Stimulated activated CD4-positive, alpha-beta T cell treated with anti-CD3 and anti-CD28 coated beads, TNF-alpha, amount 100 ng/mL, for 48 hours (primary cell): Measurements from ENCODE around the gene PACS1.
A peak's percentile ranks its signal among the peaks of the same experiment; 100 is the strongest.
"Not testable (repeated sequence)": the region's sequence is repeated elsewhere in the genome, so short reads cannot be mapped to it uniquely, and the experiment has no call there.

Experiments
- DNase-seq, 3 donors: peaks; one replicate each; pipeline ENCODE4 v3.0.0-alpha.2; 2020; ENCODE audit warnings: low read depth in 3 of 3

The PACS1 gene

GRCh38 chr11:66069715-66070603, at the start of gene PACS1:
Gene PACS1 (plus strand): TSS chr11:66070272. CDS start chr11:66070487, 215 bp downstream.
- peak in 2 of 3 donors; percentile 36 to 72 for DNase-seq

GRCh38 chr11:66020618-66021357, 49.3 kb upstream of the PACS1 start:
- DNase-seq: no peak

GRCh38 chr11:66022401-66023185, 47.5 kb upstream of the PACS1 start:
- peak; percentile 61 to 76 (median 71) for DNase-seq

- DNase-seq: not testable (repeated sequence)
Measured at GRCh38 chr11:66023186-66023440, 47.0 kb upstream of the PACS1 start.

GRCh38 chr11:66026017-66026529, 44.0 kb upstream of the PACS1 start, which contains the start of gene CATSPER1:
Gene CATSPER1 (minus strand): TSS chr11:66026479. CDS start chr11:66026379, 100 bp downstream.
- DNase-seq: no peak

- no peak for DNase-seq
Measured at GRCh38 chr11:66032957-66033735, 36.9 kb upstream of the PACS1 start.

- DNase-seq: no peak
Measured at GRCh38 chr11:66035653-66036333, 34.3 kb upstream of the PACS1 start.

- no peak for DNase-seq
Measured at GRCh38 chr11:66036334-66036710, 33.8 kb upstream of the PACS1 start.

GRCh38 chr11:66037327-66037726, 32.7 kb upstream of the PACS1 start:
- DNase-seq: no peak

GRCh38 chr11:66039765-66040164, 30.3 kb upstream of the PACS1 start:
- no peak for DNase-seq

GRCh38 chr11:66042227-66042995, 27.7 kb upstream of the PACS1 start:
- no peak for DNase-seq

- no peak for DNase-seq
Measured at GRCh38 chr11:66042996-66043906, 26.8 kb upstream of the PACS1 start.

GRCh38 chr11:66044757-66045156, 25.3 kb upstream of the PACS1 start:
- DNase-seq: no peak

- peak; percentile 68 to 87 (median 72) for DNase-seq
Measured at GRCh38 chr11:66045177-66045639, 24.9 kb upstream of the PACS1 start.

- DNase-seq: no peak
Measured at GRCh38 chr11:66046901-66047300, 23.2 kb upstream of the PACS1 start.

GRCh38 chr11:66047541-66048365, 22.3 kb upstream of the PACS1 start:
- no peak for DNase-seq

- DNase-seq: no peak
Measured at GRCh38 chr11:66048547-66049323, 21.3 kb upstream of the PACS1 start, which contains the start of gene GAL3ST3. Gene GAL3ST3 (minus strand): TSS chr11:66049161. CDS start chr11:66045415, 3,746 bp downstream.
